Activated naive CD4-positive, alpha-beta T cell treated with anti-CD3 and anti-CD28 coated beads, Interleukin-2, amount 50 U/mL, for 72 hours (primary cell): Measurements from ENCODE around the gene MAPK8IP2. TPM values are rescaled to one million over a fixed set of nuclear protein-coding genes. Genes with fewer than 3 reads are reported as not detected.
A peak's percentile ranks its signal among the peaks of the same experiment; 100 is the strongest.
"Not testable (repeated sequence)": the region's sequence is repeated elsewhere in the genome, so short reads cannot be mapped to it uniquely, and the experiment has no call there.

Source experiments
- ATAC-seq, 2 donors: fragments of 150-1000 bp; cut with Tn5 transposase; 2 replicates each; pipeline ENCODE4 v1.10.0; 2021; ENCODE audit warnings: mild to moderate bottlenecking in 2 of 2, moderate library complexity in 2 of 2
- DNase-seq, 2 donors: peaks; one replicate each; pipeline ENCODE4 v3.0.0; 2021 to 2022; ENCODE audit warnings: low spot score in 2 of 2
- H3K27ac Mint-ChIP-seq, 2 donors: one replicate each; pipeline ENCODE4 v1.8.0; 2022; ENCODE audit warnings: mild to moderate bottlenecking in 2 of 2, mixed read lengths in 2 of 2
- H3K36me3 Mint-ChIP-seq, 2 donors: one replicate each; pipeline ENCODE4 v1.8.0; 2022; ENCODE audit warnings: mixed read lengths in 2 of 2
- H3K9me3 Mint-ChIP-seq, 2 donors: one replicate each; pipeline ENCODE4 v1.8.0; 2022; ENCODE audit warnings: mixed read lengths in 2 of 2
- total RNA-seq, 2 donors: library from RNA; stranded (reverse); gene quantifications; one replicate each; pipeline ENCODE4 v1.2.3, GENCODE V29; 2022

The MAPK8IP2 gene
- total RNA-seq, 2 donors from 2014 or later = 0.27 to 0.54 TPM

- H3K9me3 Mint-ChIP-seq = no peaks in the 10 kb centered on the region
- peaks cover 0 to 10% of the 10 kb centered on the region in 2 donors for H3K36me3 Mint-ChIP-seq
- ATAC-seq = no peak
- no peak for DNase-seq
- H3K27ac Mint-ChIP-seq = no peak overlapping the region
These were observed 3.8 kb downstream of the MAPK8IP2 start for GRCh38 chr22:50604256-50605001.

- DNase-seq (no peak), ATAC-seq (no peak)
- Mint-ChIP-seq H3K36me3 (peaks cover 0 to 10% of the 10 kb centered on the region in 2 donors), H3K27ac (no peak overlapping the region), H3K9me3 (no peaks in the 10 kb centered on the region)
These were observed 4.5 kb downstream of the MAPK8IP2 start for GRCh38 chr22:50605002-50605612.

- ATAC-seq (no peak), DNase-seq (no peak)
- H3K36me3 Mint-ChIP-seq = peaks cover 0 to 10% of the 10 kb centered on the region in 2 donors
- no peak overlapping the region for H3K27ac Mint-ChIP-seq
- H3K9me3 Mint-ChIP-seq = no peaks in the 10 kb centered on the region
These were observed 5.1 kb downstream of the MAPK8IP2 start for GRCh38 chr22:50605613-50606074.

- DNase-seq (no peak), ATAC-seq (no peak)
- H3K9me3 Mint-ChIP-seq = no peaks in the 10 kb centered on the region
- no peak overlapping the region for H3K27ac Mint-ChIP-seq
- H3K36me3 Mint-ChIP-seq = peaks cover 0 to 10% of the 10 kb centered on the region in 2 donors
These were observed 5.8 kb downstream of the MAPK8IP2 start for GRCh38 chr22:50606165-50606945.

GRCh38 chr22:50606946-50607658, 6.5 kb downstream of the MAPK8IP2 start:
- Mint-ChIP-seq H3K27ac (no peak overlapping the region), H3K9me3 (no peaks in the 10 kb centered on the region), H3K36me3 (peaks cover 0 to 3% of the 10 kb centered on the region in 2 donors)
- no peak for ATAC-seq
- no peak for DNase-seq

- DNase-seq (no peak), ATAC-seq (no peak)
- Mint-ChIP-seq H3K9me3 (no peaks in the 10 kb centered on the region), H3K36me3 (no peaks in the 10 kb centered on the region), H3K27ac (no peak overlapping the region)
These were observed 7.0 kb downstream of the MAPK8IP2 start for GRCh38 chr22:50607659-50608020.

- not testable (repeated sequence) for H3K27ac Mint-ChIP-seq, H3K9me3 Mint-ChIP-seq
These were observed 7.7 kb downstream of the MAPK8IP2 start for GRCh38 chr22:50608058-50608840.

GRCh38 chr22:50608996-50609395, 8.4 kb downstream of the MAPK8IP2 start:
- H3K27ac Mint-ChIP-seq = no peak overlapping the region
- no peaks in the 10 kb centered on the region for H3K36me3 Mint-ChIP-seq
- ATAC-seq = no peak
- DNase-seq = no peak
- no peaks in the 10 kb centered on the region for H3K9me3 Mint-ChIP-seq

More at GRCh38 chr22:50608058-50608840, 7.7 kb downstream of the MAPK8IP2 start:
- H3K36me3 Mint-ChIP-seq, DNase-seq, ATAC-seq: not testable (repeated sequence)

GRCh38 chr22:50609599-50609998, 9.0 kb downstream of the MAPK8IP2 start:
- H3K36me3 Mint-ChIP-seq = no peaks in the 10 kb centered on the region
- no peak overlapping the region for H3K27ac Mint-ChIP-seq
- DNase-seq (no peak), ATAC-seq (no peak)
- no peaks in the 10 kb centered on the region for H3K9me3 Mint-ChIP-seq

- no peaks in the 10 kb centered on the region for H3K9me3 Mint-ChIP-seq
- DNase-seq = no peak
- H3K27ac Mint-ChIP-seq = no peak overlapping the region
- no peak for ATAC-seq
- H3K36me3 Mint-ChIP-seq = no peaks in the 10 kb centered on the region
These were observed 9.5 kb downstream of the MAPK8IP2 start for GRCh38 chr22:50610041-50610451.

- Mint-ChIP-seq H3K36me3 (no peaks in the 10 kb centered on the region), H3K9me3 (no peaks in the 10 kb centered on the region), H3K27ac (no peak overlapping the region)
- DNase-seq = no peak
- ATAC-seq = no peak
These were observed 10.0 kb downstream of the MAPK8IP2 start for GRCh38 chr22:50610581-50610980.

GRCh38 chr22:50611341-50612060, 10.9 kb downstream of the MAPK8IP2 start:
- Mint-ChIP-seq H3K27ac (no peak overlapping the region), H3K9me3 (no peaks in the 10 kb centered on the region), H3K36me3 (no peaks in the 10 kb centered on the region)
- ATAC-seq = no peak
- DNase-seq = peak in 1 of 2 donors; percentile 50

GRCh38 chr22:50612168-50612527, 11.6 kb downstream of the MAPK8IP2 start:
- no peaks in the 10 kb centered on the region for H3K36me3 Mint-ChIP-seq
- DNase-seq = no peak
- ATAC-seq = no peak
- no peak overlapping the region for H3K27ac Mint-ChIP-seq
- no peaks in the 10 kb centered on the region for H3K9me3 Mint-ChIP-seq

GRCh38 chr22:50612528-50613221, 12.1 kb downstream of the MAPK8IP2 start:
- peak overlapping the region in 1 of 2 donors; percentile 74 for H3K27ac Mint-ChIP-seq
- H3K9me3 Mint-ChIP-seq = no peaks in the 10 kb centered on the region
- DNase-seq = peak in 1 of 2 donors; percentile 50
- no peaks in the 10 kb centered on the region for H3K36me3 Mint-ChIP-seq
- peak; percentile 29 to 80 for ATAC-seq
